Right atrium auricular region (tissue), 2 donors: ENCODE data around the gene SCYGR4. TPM values are rescaled to one million over a fixed set of nuclear protein-coding genes. Genes with fewer than 3 reads are reported as not detected.
"Not testable (repeated sequence)": the region's sequence is repeated elsewhere in the genome, so short reads cannot be mapped to it uniquely, and the experiment has no call there.

ENCODE experiments used
- DNase-seq: peaks from one replicate; pipeline ENCODE4 v3.0.0-alpha.2; 2019; ENCODE audit warnings: low spot score
- H3K27ac ChIP-seq, 2 donors: fragments of 200-600 bp; sonication (generic); 1 replicate in 1 of 2; 2 replicates in 1 of 2; pipeline ENCODE4 v1.5.1; 2016 to 2019
- H3K27me3 ChIP-seq, 2 donors: fragments of 200-600 bp; sonication (generic); one replicate each; pipeline versions ENCODE4 v1.5.1 to v1.6.0; 2017 to 2019
- H3K36me3 ChIP-seq: fragments of 200-600 bp; sonication (generic); one replicate; pipeline ENCODE4 v1.5.1; 2016
- H3K4me1 ChIP-seq, 2 donors: fragments of 200-600 bp; sonication (generic); one replicate each; pipeline versions ENCODE4 v1.5.1 to v1.6.0; 2017 to 2019
- H3K4me3 ChIP-seq, 2 donors: fragments of 200-600 bp; sonication (generic); 1 replicate in 1 of 2; 2 replicates in 1 of 2; pipeline ENCODE4 v1.5.1; 2017 to 2019; ENCODE audit warnings: mild to moderate bottlenecking in 1 of 2, moderate library complexity in 1 of 2
- H3K9me3 ChIP-seq, 2 donors: fragments of 200-600 bp; sonication (generic); one replicate each; pipeline ENCODE4 v1.5.1; 2019
- CTCF ChIP-seq, 2 donors: fragments of 200-600 bp; sonication (generic); IDR thresholded peaks; one replicate each; pipeline ENCODE4 v1.5.1; 2019; ENCODE audit warnings: antibody characterized with exemption in 2 of 2
- total RNA-seq, 2 donors: library from RNA; depleted of rRNA; stranded (reverse); fragments of >200 nt; gene quantifications; one replicate each; pipeline ENCODE4 v1.1.0, GENCODE V29; 2016

SCYGR4 gene
- total RNA-seq, 2 donors from 2014 or later: not detected

GRCh38 chr2:227597036-227597435 is 20.3 kb upstream of the SCYGR4 start:
- Histone ChIP-seq H3K9me3 (no peaks in the 10 kb centered on the region), H3K27ac (no peak overlapping the region), H3K4me3 (no peak overlapping the region), H3K27me3 (no peaks in the 10 kb centered on the region), H3K36me3 (no peaks in the 10 kb centered on the region), H3K4me1 (no peaks in the 10 kb centered on the region)
- TF ChIP-seq CTCF (IDR thresholded peaks at IDR 0.05): no peak
- DNase-seq: no peak

- Histone ChIP-seq H3K27me3 (no peaks in the 10 kb centered on the region), H3K4me1 (no peaks in the 10 kb centered on the region), H3K27ac (no peak overlapping the region), H3K36me3 (no peaks in the 10 kb centered on the region), H3K4me3 (no peak overlapping the region), H3K9me3 (no peaks in the 10 kb centered on the region)
- no peak for TF ChIP-seq CTCF (IDR thresholded peaks at IDR 0.05)
- no peak for DNase-seq
Measured at GRCh38 chr2:227597998-227598397, 19.3 kb upstream of the SCYGR4 start.

- not testable (repeated sequence) for H3K4me3 ChIP-seq, H3K9me3 ChIP-seq, DNase-seq, H3K27me3 ChIP-seq, H3K36me3 ChIP-seq, H3K27ac ChIP-seq, H3K4me1 ChIP-seq
Measured at GRCh38 chr2:227598835-227599503, 18.3 kb upstream of the SCYGR4 start, which contains the start of gene SCYGR2. Gene SCYGR2, plus strand, starts transcription at chr2:227598893. Its CDS starts 0 bp downstream, at chr2:227598893.

GRCh38 chr2:227602358-227602757 is 14.9 kb upstream of the SCYGR4 start:
- H3K36me3 ChIP-seq: no peaks in the 10 kb centered on the region
- DNase-seq: no peak
- no peaks in the 10 kb centered on the region for H3K9me3 ChIP-seq
- H3K27me3 ChIP-seq: no peaks in the 10 kb centered on the region
- H3K27ac ChIP-seq: no peak overlapping the region
- no peaks in the 10 kb centered on the region for H3K4me1 ChIP-seq
- no peak for TF ChIP-seq CTCF (IDR thresholded peaks at IDR 0.05)
- no peak overlapping the region for H3K4me3 ChIP-seq

- no peak overlapping the region for H3K4me3 ChIP-seq
- no peak for DNase-seq
- no peak overlapping the region for H3K27ac ChIP-seq
- no peaks in the 10 kb centered on the region for H3K9me3 ChIP-seq
- no peaks in the 10 kb centered on the region for H3K4me1 ChIP-seq
- no peaks in the 10 kb centered on the region for H3K36me3 ChIP-seq
- H3K27me3 ChIP-seq: no peaks in the 10 kb centered on the region
- no peak for TF ChIP-seq CTCF (IDR thresholded peaks at IDR 0.05)
Measured at GRCh38 chr2:227606476-227606875, 10.8 kb upstream of the SCYGR4 start.

- DNase-seq: no peak
- H3K27me3 ChIP-seq: no peaks in the 10 kb centered on the region
- TF ChIP-seq CTCF (IDR thresholded peaks at IDR 0.05): no peak
Measured at GRCh38 chr2:227607941-227608340, 9.4 kb upstream of the SCYGR4 start.

More at GRCh38 chr2:227607941-227608340, 9.4 kb upstream of the SCYGR4 start:
- Histone ChIP-seq H3K36me3 (no peaks in the 10 kb centered on the region), H3K4me1 (no peaks in the 10 kb centered on the region), H3K4me3 (no peak overlapping the region), H3K9me3 (no peaks in the 10 kb centered on the region), H3K27ac (no peak overlapping the region)
